Measurements from ENCODE around the gene ACBD5. TPM values are rescaled to one million over a fixed set of nuclear protein-coding genes. Genes with fewer than 3 reads are reported as not detected.
A peak's percentile ranks its signal among the peaks of the same experiment; 100 is the strongest.

The ACBD5 gene
- total RNA-seq, 1 donor from 2014 or later, result 18.2 TPM

DNA sequence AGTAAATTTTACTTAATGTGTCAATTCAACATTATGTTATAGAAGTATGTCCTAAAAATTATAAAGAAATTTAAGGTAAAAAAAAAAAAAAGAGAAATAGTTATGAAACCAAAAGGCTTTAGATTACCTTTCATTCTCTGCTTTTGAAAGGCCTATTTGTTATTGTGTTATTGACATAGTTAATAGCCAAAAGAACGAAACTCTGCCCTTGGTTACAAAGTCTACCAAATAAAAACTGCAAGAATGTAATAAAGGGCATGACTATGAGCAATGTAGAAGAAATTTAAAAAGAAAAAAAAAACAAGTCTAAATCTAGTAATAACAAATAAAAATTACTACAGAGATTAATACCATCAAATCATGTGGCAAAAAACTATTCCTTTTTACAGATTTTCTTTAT, 10.6 kb downstream of the ACBD5 start:
- no peak for FAIRE-seq
- no peaks in the 10 kb centered on the region for H3K27me3 ChIP-seq (ENCODE audit: control insufficient read depth, insufficient read depth, low read length)
- no peaks in the 10 kb centered on the region for H3K36me3 ChIP-seq (ENCODE audit: control insufficient read depth, insufficient read depth, low read length)
- TF ChIP-seq, protein P1, sequence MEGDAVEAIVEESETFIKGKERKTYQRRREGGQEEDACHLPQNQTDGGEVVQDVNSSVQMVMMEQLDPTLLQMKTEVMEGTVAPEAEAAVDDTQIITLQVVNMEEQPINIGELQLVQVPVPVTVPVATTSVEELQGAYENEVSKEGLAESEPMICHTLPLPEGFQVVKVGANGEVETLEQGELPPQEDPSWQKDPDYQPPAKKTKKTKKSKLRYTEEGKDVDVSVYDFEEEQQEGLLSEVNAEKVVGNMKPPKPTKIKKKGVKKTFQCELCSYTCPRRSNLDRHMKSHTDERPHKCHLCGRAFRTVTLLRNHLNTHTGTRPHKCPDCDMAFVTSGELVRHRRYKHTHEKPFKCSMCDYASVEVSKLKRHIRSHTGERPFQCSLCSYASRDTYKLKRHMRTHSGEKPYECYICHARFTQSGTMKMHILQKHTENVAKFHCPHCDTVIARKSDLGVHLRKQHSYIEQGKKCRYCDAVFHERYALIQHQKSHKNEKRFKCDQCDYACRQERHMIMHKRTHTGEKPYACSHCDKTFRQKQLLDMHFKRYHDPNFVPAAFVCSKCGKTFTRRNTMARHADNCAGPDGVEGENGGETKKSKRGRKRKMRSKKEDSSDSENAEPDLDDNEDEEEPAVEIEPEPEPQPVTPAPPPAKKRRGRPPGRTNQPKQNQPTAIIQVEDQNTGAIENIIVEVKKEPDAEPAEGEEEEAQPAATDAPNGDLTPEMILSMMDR (IDR thresholded peaks at IDR 0.05; ENCODE audit: insufficient read depth, low read length, severe bottlenecking), result no peak
- DNase-seq (ENCODE audit: low read depth), result no peak
- no peak overlapping the region for H3K4me3 ChIP-seq (ENCODE audit: low read depth, low read length)

DNA sequence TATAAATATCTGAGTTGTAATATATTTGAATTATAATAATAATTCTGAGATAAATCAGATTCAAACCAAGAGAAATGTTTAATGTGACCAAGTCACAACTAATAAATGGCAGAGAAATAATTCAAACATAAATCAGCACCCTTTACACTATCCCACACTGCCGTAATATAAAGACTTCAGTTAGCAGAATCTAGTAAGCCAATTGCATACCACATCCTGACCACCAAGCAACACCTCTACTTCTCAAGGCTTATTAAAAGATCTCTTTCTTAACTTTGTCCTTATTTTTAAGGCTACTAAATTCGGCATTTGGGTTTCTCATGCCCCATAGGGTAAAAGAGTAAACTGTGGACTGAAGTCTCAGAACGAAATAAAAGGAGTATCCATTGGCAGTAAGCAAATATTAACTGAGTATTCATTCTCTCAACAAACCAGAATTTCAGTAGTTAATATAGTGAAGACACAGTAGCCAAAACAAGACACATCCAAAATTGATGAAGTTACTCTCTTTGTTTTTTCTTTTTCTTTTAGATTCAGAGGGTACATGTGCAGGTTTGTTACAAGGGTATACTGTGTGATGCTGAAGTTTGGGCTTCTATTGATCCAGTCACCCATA, 14.8 kb downstream of the ACBD5 start:
- Histone ChIP-seq H3K4me3 (ENCODE audit: low read depth, low read length) (no peak overlapping the region), H3K36me3 (ENCODE audit: control insufficient read depth, insufficient read depth, low read length) (no peaks in the 10 kb centered on the region), H3K27me3 (ENCODE audit: control insufficient read depth, insufficient read depth, low read length) (no peaks in the 10 kb centered on the region)
- DNase-seq (ENCODE audit: low read depth) (no peak), FAIRE-seq (no peak)
- TF ChIP-seq, protein P1 (IDR thresholded peaks at IDR 0.05; ENCODE audit: insufficient read depth, low read length, severe bottlenecking), result no peak

DNA sequence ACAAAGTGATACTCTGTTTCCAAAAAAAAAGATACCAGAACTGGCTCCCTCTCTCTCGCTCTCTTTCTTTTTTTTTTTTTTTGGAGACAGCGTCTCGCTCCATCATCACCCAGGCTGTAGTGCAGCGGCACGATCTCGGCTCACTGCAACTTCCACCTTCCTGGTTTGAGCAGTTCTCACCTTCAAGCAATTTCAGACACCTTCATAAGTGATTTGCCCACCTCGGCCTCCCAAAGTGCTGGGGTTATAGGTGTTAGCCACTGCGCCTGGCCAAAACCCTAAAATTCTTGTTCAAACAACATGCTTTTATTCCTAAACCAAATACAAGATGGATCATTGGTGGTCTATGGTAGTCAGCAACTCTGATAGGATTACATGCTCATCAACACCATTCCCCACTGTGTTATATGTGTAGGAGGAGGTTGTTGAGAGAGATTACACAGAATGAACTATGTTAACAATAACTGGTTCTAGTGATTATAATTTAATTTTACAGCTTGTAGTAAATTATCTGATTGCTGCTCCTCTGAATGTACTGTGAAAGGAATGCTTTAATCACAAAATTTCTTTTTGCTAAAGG, 15.5 kb downstream of the ACBD5 start:
- no peak for FAIRE-seq
- no peaks in the 10 kb centered on the region for H3K36me3 ChIP-seq (ENCODE audit: control insufficient read depth, insufficient read depth, low read length)
- DNase-seq (ENCODE audit: low read depth), result no peak
- no peak overlapping the region for H3K4me3 ChIP-seq (ENCODE audit: low read depth, low read length)
- no peaks in the 10 kb centered on the region for H3K27me3 ChIP-seq (ENCODE audit: control insufficient read depth, insufficient read depth, low read length)
- TF ChIP-seq, protein P1 (IDR thresholded peaks at IDR 0.05; ENCODE audit: insufficient read depth, low read length, severe bottlenecking), result no peak

DNA sequence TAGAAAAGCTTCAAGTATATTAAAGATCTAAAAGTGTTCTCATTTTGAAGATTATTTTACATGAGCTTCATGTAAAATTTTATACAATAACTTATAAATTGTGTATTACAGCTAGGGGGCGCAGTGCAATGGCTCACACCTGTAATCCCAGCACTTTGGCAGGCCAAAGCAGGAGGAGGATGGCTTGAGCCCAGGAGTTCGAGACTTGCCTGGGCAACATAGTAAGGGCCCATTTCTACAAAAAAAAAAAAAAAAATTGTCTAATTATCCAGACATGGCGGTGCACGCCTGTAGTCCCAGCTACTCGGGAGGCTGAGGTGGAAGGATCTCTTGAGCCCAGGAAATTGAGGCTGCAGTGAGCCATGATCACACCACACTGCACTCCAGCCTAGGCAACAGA, 16.6 kb downstream of the ACBD5 start:
- peak; percentile 12 for DNase-seq (ENCODE audit: low read depth)
- TF ChIP-seq, protein P1 (IDR thresholded peaks at IDR 0.05; ENCODE audit: insufficient read depth, low read length, severe bottlenecking), result peak; percentile 38
- Histone ChIP-seq H3K27me3 (ENCODE audit: control insufficient read depth, insufficient read depth, low read length) (no peaks in the 10 kb centered on the region), H3K4me3 (ENCODE audit: low read depth, low read length) (no peak overlapping the region), H3K36me3 (ENCODE audit: control insufficient read depth, insufficient read depth, low read length) (no peaks in the 10 kb centered on the region)
- no peak for FAIRE-seq

DNA sequence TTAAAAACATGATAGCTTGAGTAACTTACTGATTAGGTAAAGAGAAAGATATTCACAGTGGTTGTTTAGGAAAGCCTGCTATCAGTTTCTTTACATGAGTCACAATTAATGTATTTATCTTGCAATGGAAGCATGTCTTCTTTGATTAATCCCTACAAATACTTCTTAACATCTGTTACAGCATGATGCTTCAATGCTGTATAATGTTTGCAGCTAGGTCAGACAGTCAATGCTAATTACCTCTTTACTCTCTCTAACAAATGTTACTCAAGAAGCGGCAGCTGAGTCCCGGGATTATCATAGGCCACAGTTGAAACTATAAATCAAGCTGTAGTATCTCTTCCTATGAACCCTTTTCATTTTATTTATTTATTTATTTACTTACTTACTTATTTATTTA, 33.2 kb downstream of the ACBD5 start:
- TF ChIP-seq, protein P1 (IDR thresholded peaks at IDR 0.05; ENCODE audit: insufficient read depth, low read length, severe bottlenecking), result no peak
- Histone ChIP-seq H3K36me3 (ENCODE audit: control insufficient read depth, insufficient read depth, low read length) (peaks cover 10% of the 10 kb centered on the region), H3K4me3 (ENCODE audit: low read depth, low read length) (no peak overlapping the region), H3K27me3 (ENCODE audit: control insufficient read depth, insufficient read depth, low read length) (no peaks in the 10 kb centered on the region)
- FAIRE-seq, result no peak
- DNase-seq (ENCODE audit: low read depth), result no peak

DNA sequence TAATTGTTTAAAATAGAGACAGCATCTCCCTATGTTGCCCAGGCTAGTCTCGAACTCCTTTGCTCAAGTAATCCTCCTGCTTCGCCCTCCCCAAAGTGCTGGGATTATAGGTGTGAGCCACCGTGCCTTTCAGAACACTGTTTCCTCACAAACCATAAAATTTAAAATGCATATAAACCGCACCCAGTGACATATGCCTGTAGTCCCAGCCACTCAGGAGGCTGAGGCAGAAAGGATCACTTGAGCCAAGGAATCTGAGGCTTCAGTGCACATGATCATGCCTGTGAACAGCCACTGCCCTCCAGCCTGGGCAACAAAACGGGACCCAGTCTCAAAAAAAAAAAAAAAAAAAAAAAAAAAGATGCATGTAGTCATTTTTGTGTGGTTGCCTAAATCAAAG, 36.8 kb downstream of the ACBD5 start:
- DNase-seq (ENCODE audit: low read depth) (no peak), FAIRE-seq (no peak)
- peaks cover 8% of the 10 kb centered on the region for H3K36me3 ChIP-seq (ENCODE audit: control insufficient read depth, insufficient read depth, low read length)
- TF ChIP-seq, protein P1 (IDR thresholded peaks at IDR 0.05; ENCODE audit: insufficient read depth, low read length, severe bottlenecking), result no peak
- no peaks in the 10 kb centered on the region for H3K27me3 ChIP-seq (ENCODE audit: control insufficient read depth, insufficient read depth, low read length)
- H3K4me3 ChIP-seq (ENCODE audit: low read depth, low read length), result no peak overlapping the region

Data from bronchial epithelial cell (primary cell).